Measurements from ENCODE around the gene JAZF1.

- TF ChIP-seq POLR2A (IDR thresholded peaks at IDR 0.05) (no peak), POLR2AphosphoS5 (IDR thresholded peaks at IDR 0.05) (no peak)
Observed at GRCh38 chr7:28176645-28177044, 4.0 kb downstream of the JAZF1 start.

Measured in prostate gland (tissue), 1 donor.